Vagina (tissue), 2 donors: ENCODE measurements around the gene LACRT. TPM values are rescaled to one million over a fixed set of nuclear protein-coding genes. Genes with fewer than 3 reads are reported as not detected.
A peak's percentile ranks its signal among the peaks of the same experiment; 100 is the strongest.
"Not testable (repeated sequence)": the region's sequence is repeated elsewhere in the genome, so short reads cannot be mapped to it uniquely, and the experiment has no call there.

Experiments used
- DNase-seq, 2 donors: peaks; one replicate each; pipeline ENCODE4 v3.0.0-alpha.2; 2017; ENCODE audit errors: extremely low spot score in 2 of 2
- H3K27ac ChIP-seq: fragments of 200-600 bp; sonication (generic); one replicate; pipeline ENCODE4 v1.5.1; 2019
- H3K27me3 ChIP-seq: fragments of 200-600 bp; sonication (generic); one replicate; pipeline ENCODE4 v1.5.1; 2019
- H3K36me3 ChIP-seq, 2 donors: fragments of 200-600 bp; sonication (generic); one replicate each; pipeline ENCODE4 v1.5.1; 2017 to 2019
- H3K4me1 ChIP-seq: fragments of 200-600 bp; sonication (generic); one replicate; pipeline ENCODE4 v1.5.1; 2019
- H3K4me3 ChIP-seq, 2 donors: fragments of 200-600 bp; sonication (generic); 1 replicate in 1 of 2; 2 replicates in 1 of 2; pipeline ENCODE4 v1.5.1; 2016 to 2019
- H3K9me3 ChIP-seq: fragments of 200-600 bp; sonication (generic); one replicate; pipeline ENCODE4 v1.5.1; 2019
- POLR2A ChIP-seq, 2 donors: fragments of 450-650 bp; IDR thresholded peaks; one replicate each; pipeline ENCODE4 v1.6.1; 2017; ENCODE audit warnings: antibody characterized with exemption in 2 of 2, mild to moderate bottlenecking in 2 of 2, moderate library complexity in 2 of 2
- POLR2AphosphoS5 ChIP-seq, 2 donors: sonication (generic); formaldehyde crosslinking; IDR thresholded peaks; one replicate each; pipeline ENCODE4 v1.9.0; 2017; ENCODE audit warnings: antibody characterized with exemption in 2 of 2, mild to moderate bottlenecking in 2 of 2, low read depth in 1 of 2; ENCODE audit not compliant: insufficient read depth in 1 of 2
- intact Hi-C: fragments of 100-400 bp; cut with DNase I; formaldehyde crosslinking; loops from one replicate; pipeline ENCODE4 v1.15.1; 2023
- total RNA-seq: library from RNA; depleted of rRNA; stranded (reverse); fragments of >200 nt; gene quantifications from one replicate; pipeline ENCODE4 v1.2.3, GENCODE V29; 2016
- TF ChIP-seq, protein P1 (sequence below), 3 experiments: fragments of 450-650 bp in 2 of 3; fragments of 200-600 bp in 1 of 3; sonication (generic) in 1 of 3; IDR thresholded peaks; one replicate each; pipeline ENCODE4 v1.5.1; 2017 to 2019; ENCODE audit warnings: antibody characterized with exemption in 3 of 3, mild to moderate bottlenecking in 2 of 3, moderate library complexity in 2 of 3

LACRT gene
- total RNA-seq, 1 donor from 2014 or later = not detected

DNA sequence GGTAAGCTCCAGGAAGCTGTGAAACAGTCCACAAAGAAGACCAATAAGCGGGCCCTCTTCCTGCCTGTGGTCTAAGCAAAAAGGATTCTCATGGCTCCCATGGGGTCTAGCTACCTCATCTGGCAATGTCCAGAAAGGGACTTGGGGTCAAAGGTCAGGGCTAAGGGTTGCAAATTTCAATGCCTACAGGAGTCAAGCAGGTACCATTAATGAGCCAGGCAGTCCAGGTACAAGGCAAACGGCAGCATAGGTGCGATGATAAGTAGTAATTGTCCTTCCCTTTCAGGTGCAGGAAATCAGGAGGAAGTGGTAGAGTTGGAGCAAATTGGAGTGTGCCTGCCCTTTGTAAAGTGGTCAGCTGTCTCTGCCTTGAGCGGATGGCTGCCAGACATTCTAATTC, 6.4 kb upstream of the LACRT start:
- DNase-seq = no peak
- no peaks in the 10 kb centered on the region for H3K27me3 ChIP-seq
- intact Hi-C loops = no loop called here
- no peaks in the 10 kb centered on the region for H3K36me3 ChIP-seq
- TF ChIP-seq POLR2AphosphoS5 (IDR thresholded peaks at IDR 0.05; ENCODE audit: insufficient read depth in 1 of 2, low read depth in 1 of 2) = no peak
- TF ChIP-seq, protein P1, sequence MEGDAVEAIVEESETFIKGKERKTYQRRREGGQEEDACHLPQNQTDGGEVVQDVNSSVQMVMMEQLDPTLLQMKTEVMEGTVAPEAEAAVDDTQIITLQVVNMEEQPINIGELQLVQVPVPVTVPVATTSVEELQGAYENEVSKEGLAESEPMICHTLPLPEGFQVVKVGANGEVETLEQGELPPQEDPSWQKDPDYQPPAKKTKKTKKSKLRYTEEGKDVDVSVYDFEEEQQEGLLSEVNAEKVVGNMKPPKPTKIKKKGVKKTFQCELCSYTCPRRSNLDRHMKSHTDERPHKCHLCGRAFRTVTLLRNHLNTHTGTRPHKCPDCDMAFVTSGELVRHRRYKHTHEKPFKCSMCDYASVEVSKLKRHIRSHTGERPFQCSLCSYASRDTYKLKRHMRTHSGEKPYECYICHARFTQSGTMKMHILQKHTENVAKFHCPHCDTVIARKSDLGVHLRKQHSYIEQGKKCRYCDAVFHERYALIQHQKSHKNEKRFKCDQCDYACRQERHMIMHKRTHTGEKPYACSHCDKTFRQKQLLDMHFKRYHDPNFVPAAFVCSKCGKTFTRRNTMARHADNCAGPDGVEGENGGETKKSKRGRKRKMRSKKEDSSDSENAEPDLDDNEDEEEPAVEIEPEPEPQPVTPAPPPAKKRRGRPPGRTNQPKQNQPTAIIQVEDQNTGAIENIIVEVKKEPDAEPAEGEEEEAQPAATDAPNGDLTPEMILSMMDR (IDR thresholded peaks at IDR 0.05) = no peak
- TF ChIP-seq POLR2A (IDR thresholded peaks at IDR 0.05) = no peak
- no peaks in the 10 kb centered on the region for H3K9me3 ChIP-seq
- H3K4me3 ChIP-seq = no peak overlapping the region
- no peaks in the 10 kb centered on the region for H3K4me1 ChIP-seq
- no peak overlapping the region for H3K27ac ChIP-seq

DNA sequence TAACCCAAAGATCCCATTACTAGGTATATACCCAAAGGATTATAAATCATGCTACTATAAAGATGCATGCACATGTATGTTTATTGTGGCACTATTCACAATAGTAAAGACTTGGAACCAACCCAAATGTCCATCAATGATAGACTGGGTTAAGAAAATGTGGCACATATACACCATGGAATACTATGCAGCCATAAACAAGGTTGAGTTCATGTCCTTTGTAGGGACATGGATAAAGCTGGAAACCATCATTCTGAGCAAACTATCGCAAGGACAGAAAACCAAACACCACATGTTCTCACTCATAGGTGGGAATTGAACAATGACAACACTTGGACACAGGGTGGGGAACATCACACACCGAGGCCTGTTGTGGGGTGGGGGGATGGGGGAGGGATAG, 4.4 kb upstream of the LACRT start:
- DNase-seq, H3K27ac ChIP-seq, H3K4me3 ChIP-seq, H3K4me1 ChIP-seq, H3K9me3 ChIP-seq, H3K36me3 ChIP-seq, H3K27me3 ChIP-seq, intact Hi-C loops: not testable (repeated sequence)

DNA sequence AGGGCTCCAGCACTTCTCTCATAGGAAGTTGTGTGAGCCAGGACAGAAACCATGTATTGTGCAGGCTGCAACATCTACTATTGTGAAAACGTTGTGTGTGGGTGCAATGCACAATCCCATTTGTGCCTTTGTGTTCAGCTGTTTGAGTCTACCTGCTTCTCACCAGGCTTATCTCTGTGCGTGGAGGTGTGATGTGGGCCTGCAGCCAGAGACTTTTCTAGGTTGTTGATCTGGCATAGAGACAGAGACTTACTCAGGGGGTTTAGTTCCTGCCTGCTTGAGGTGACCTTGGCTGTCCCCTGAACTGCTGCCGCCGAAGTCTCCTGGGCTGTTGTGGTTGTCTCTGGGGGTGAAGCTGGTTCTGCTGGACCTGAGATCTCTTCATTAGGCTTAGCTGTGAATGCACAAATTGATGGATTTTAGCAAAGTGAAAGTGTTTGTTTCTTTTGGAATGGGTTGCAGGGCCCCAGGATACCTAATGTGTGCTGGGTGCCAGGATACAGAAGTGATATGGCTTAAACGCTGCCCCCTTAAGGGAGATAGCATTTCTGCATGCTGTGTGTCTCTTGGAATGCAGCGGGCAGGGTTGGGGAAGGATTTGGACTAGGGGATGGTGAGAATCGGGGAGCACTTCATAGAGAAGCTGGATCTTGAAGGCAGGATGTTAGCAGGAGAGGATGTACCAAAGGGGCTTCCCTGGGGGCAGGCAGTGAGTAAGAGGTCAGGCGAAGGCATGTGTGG, 2.5 kb downstream of the LACRT start:
- Histone ChIP-seq H3K4me3 (no peak overlapping the region), H3K36me3 (no peaks in the 10 kb centered on the region), H3K27ac (no peak overlapping the region), H3K9me3 (no peaks in the 10 kb centered on the region), H3K27me3 (no peaks in the 10 kb centered on the region), H3K4me1 (no peaks in the 10 kb centered on the region)
- intact Hi-C loops = no loop called here
- TF ChIP-seq POLR2A (IDR thresholded peaks at IDR 0.05) (no peak), POLR2AphosphoS5 (IDR thresholded peaks at IDR 0.05; ENCODE audit: insufficient read depth in 1 of 2, low read depth in 1 of 2) (no peak)
- TF ChIP-seq, protein P1 (IDR thresholded peaks at IDR 0.05) = no peak
- peak in 1 of 2 donors; percentile 37 for DNase-seq

DNA sequence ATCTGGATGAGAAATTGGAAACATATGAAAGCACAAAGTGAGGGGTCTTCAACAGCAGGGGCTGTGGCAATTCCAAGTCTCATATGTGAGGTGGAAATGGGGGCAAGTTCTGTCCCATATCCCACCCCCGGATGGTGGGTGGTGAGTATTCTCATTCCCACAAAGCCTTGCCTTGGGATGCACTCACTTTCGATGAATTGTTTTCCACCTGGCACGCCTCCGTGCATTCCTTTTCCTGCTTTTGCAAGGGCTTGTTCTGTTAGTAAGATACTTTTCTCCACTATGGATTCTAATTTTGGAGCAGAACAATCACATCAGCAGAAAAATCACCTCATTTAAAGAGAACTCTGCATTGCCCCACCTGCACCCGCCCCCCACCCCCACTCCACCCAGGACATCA, 3.1 kb downstream of the LACRT start:
- intact Hi-C loops = no loop called here
- Histone ChIP-seq H3K27ac (no peak overlapping the region), H3K27me3 (no peaks in the 10 kb centered on the region), H3K4me3 (no peak overlapping the region), H3K9me3 (no peaks in the 10 kb centered on the region), H3K4me1 (no peaks in the 10 kb centered on the region), H3K36me3 (no peaks in the 10 kb centered on the region)
- DNase-seq = no peak
- TF ChIP-seq POLR2AphosphoS5 (IDR thresholded peaks at IDR 0.05; ENCODE audit: insufficient read depth in 1 of 2, low read depth in 1 of 2) (no peak), POLR2A (IDR thresholded peaks at IDR 0.05) (no peak)
- TF ChIP-seq, protein P1 (IDR thresholded peaks at IDR 0.05) = no peak

DNA sequence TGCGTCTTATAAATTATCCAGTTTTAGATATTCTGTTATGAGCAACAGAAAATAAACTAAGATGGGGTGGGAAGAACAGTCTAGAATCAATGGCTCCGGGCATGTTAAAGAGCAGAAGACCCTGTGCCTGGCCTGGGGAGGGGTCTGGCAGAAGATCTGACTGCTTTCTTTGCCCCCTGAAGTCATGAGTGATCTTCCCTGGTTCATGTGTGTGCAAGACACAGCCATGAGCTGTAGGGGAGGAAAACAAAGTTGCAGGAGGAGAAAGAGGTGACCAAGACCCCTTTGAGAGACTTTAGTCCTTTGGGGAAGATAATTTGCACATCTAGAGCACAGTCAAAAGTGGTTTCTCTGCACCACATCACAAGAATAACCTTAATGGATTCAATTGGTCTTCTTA, 4.8 kb downstream of the LACRT start:
- intact Hi-C loops = no loop called here
- H3K4me3 ChIP-seq = no peak overlapping the region
- no peaks in the 10 kb centered on the region for H3K9me3 ChIP-seq
- TF ChIP-seq, protein P1 (IDR thresholded peaks at IDR 0.05) = no peak
- TF ChIP-seq POLR2AphosphoS5 (IDR thresholded peaks at IDR 0.05; ENCODE audit: insufficient read depth in 1 of 2, low read depth in 1 of 2) (no peak), POLR2A (IDR thresholded peaks at IDR 0.05) (no peak)
- H3K4me1 ChIP-seq = no peaks in the 10 kb centered on the region
- DNase-seq = peak in 1 of 2 donors; percentile 70
- H3K27me3 ChIP-seq = no peaks in the 10 kb centered on the region
- no peaks in the 10 kb centered on the region for H3K36me3 ChIP-seq
- H3K27ac ChIP-seq = no peak overlapping the region
